VCaP (cell line): Measurements from ENCODE around the gene ENO4.

ENCODE experiments used
- H3K27ac ChIP-seq: fragments of 450-650 bp; 2 replicates; pipeline ENCODE4 v1.5.1; 2017
- CTCF ChIP-seq: fragments of 450-650 bp; conservative IDR thresholded peaks from 2 replicates; pipeline ENCODE4 v1.5.1; 2017; ENCODE audit warnings: mild to moderate bottlenecking, moderate library complexity

ENO4 gene

GRCh38 chr10:116819999-116820677 lies 29.2 kb upstream of the ENO4 start:
- TF ChIP-seq CTCF = no peak

GRCh38 chr10:116825901-116826300 lies 23.4 kb upstream of the ENO4 start:
- TF ChIP-seq CTCF = no peak
- H3K27ac ChIP-seq = no peak overlapping the region

More at GRCh38 chr10:116819999-116820677, 29.2 kb upstream of the ENO4 start:
- H3K27ac ChIP-seq = no peak overlapping the region

- TF ChIP-seq CTCF = no peak
- H3K27ac ChIP-seq = no peak overlapping the region
Measured at GRCh38 chr10:116826803-116827202, 22.5 kb upstream of the ENO4 start.

GRCh38 chr10:116827214-116827671 lies 22.1 kb upstream of the ENO4 start:
- no peak overlapping the region for H3K27ac ChIP-seq
- TF ChIP-seq CTCF = no peak

GRCh38 chr10:116828116-116828515 lies 21.2 kb upstream of the ENO4 start:
- no peak overlapping the region for H3K27ac ChIP-seq
- no peak for TF ChIP-seq CTCF

GRCh38 chr10:116829711-116830110 lies 19.6 kb upstream of the ENO4 start:
- TF ChIP-seq CTCF = no peak
- H3K27ac ChIP-seq = no peak overlapping the region

GRCh38 chr10:116831086-116831485 lies 18.2 kb upstream of the ENO4 start:
- no peak overlapping the region for H3K27ac ChIP-seq
- TF ChIP-seq CTCF = no peak
